Memory B cell (primary cell): ENCODE measurements around the gene KPNA2.
A peak's percentile ranks its signal among the peaks of the same experiment; 100 is the strongest.
"Not testable (repeated sequence)": the region's sequence is repeated elsewhere in the genome, so short reads cannot be mapped to it uniquely, and the experiment has no call there.

ENCODE experiments used
- ATAC-seq: fragments of 150-1000 bp; cut with Tn5 transposase; 2 replicates; pipeline ENCODE4 v1.10.0; 2021; ENCODE audit warnings: low read depth, mild to moderate bottlenecking, moderate library complexity
- DNase-seq, 2 donors: peaks; one replicate each; pipeline ENCODE4 v3.0.0; 2022; ENCODE audit warnings: low spot score in 2 of 2
- H3K27ac Mint-ChIP-seq: one replicate; pipeline ENCODE4 v1.8.0; 2022; ENCODE audit warnings: mild to moderate bottlenecking, moderate library complexity, mixed read lengths
- H3K27me3 Mint-ChIP-seq: one replicate; pipeline ENCODE4 v1.8.0; 2022; ENCODE audit warnings: mixed read lengths
- H3K36me3 Mint-ChIP-seq: one replicate; pipeline ENCODE4 v1.8.0; 2022; ENCODE audit warnings: mild to moderate bottlenecking, mixed read lengths
- H3K4me1 Mint-ChIP-seq: one replicate; pipeline ENCODE4 v1.8.0; 2022; ENCODE audit warnings: mixed read lengths
- H3K4me3 Mint-ChIP-seq: one replicate; pipeline ENCODE4 v1.8.0; 2022; ENCODE audit warnings: mild to moderate bottlenecking, moderate library complexity, mixed read lengths
- H3K9me3 Mint-ChIP-seq: one replicate; pipeline ENCODE4 v1.8.0; 2022; ENCODE audit warnings: mixed read lengths

The KPNA2 gene

GRCh38 chr17:68061512-68062313, 26.2 kb downstream of the KPNA2 start:
- no peak overlapping the region for H3K27ac Mint-ChIP-seq
- H3K27me3 Mint-ChIP-seq, result no peaks in the 10 kb centered on the region
- no peak for ATAC-seq
- no peaks in the 10 kb centered on the region for H3K36me3 Mint-ChIP-seq
- no peak overlapping the region for H3K4me3 Mint-ChIP-seq
- H3K4me1 Mint-ChIP-seq, result peaks cover 3% of the 10 kb centered on the region
- no peaks in the 10 kb centered on the region for H3K9me3 Mint-ChIP-seq
- DNase-seq, result no peak

DNA sequence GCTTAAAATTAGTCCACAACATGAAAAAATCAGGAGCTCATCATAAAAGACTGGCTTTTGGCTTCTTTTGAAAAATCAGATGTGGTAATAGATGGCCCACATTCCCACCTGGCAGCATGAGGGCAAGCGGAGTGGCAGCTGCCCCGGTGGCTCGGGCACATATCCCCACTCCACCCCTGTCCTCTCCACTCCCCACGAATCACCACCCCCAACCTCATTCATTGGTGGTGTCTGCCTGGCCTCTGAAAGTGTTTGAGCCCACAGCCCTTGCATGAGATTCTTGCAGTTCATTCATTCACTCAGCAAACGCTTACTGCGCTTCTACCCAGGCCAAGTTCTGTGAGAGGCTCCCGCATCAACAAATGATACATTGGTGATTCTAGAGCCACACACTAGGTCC, 29.8 kb downstream of the KPNA2 start:
- not testable (repeated sequence) for H3K4me3 Mint-ChIP-seq, H3K27ac Mint-ChIP-seq, H3K27me3 Mint-ChIP-seq, H3K4me1 Mint-ChIP-seq, H3K36me3 Mint-ChIP-seq, DNase-seq, H3K9me3 Mint-ChIP-seq, ATAC-seq

DNA sequence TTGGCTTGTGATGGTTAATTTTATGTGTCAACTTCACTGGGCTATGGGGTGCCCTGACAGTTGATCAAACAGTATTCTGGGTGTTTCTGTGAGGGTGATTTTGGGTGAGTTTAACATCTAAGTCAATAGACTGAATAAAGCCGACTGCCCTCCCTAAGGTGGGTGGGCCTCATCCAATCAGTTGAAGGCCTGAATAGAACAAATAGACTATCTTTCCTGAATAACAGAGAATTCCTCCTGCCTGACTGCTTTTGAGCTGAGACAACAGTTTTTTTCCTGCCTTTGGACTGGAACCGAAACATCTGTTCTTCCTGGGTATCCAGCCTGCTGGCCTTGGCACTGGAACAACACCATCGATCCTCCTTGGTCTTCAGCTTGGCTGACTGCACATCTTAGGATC, 33.0 kb downstream of the KPNA2 start:
- ATAC-seq, H3K9me3 Mint-ChIP-seq, DNase-seq, H3K27ac Mint-ChIP-seq, H3K4me1 Mint-ChIP-seq, H3K4me3 Mint-ChIP-seq, H3K27me3 Mint-ChIP-seq, H3K36me3 Mint-ChIP-seq: not testable (repeated sequence)

GRCh38 chr17:68070582-68071444, 35.3 kb downstream of the KPNA2 start:
- not testable (repeated sequence) for H3K36me3 Mint-ChIP-seq, DNase-seq, H3K27me3 Mint-ChIP-seq, H3K4me1 Mint-ChIP-seq, H3K27ac Mint-ChIP-seq, H3K4me3 Mint-ChIP-seq, H3K9me3 Mint-ChIP-seq
- peak; percentile 31 for ATAC-seq

DNA sequence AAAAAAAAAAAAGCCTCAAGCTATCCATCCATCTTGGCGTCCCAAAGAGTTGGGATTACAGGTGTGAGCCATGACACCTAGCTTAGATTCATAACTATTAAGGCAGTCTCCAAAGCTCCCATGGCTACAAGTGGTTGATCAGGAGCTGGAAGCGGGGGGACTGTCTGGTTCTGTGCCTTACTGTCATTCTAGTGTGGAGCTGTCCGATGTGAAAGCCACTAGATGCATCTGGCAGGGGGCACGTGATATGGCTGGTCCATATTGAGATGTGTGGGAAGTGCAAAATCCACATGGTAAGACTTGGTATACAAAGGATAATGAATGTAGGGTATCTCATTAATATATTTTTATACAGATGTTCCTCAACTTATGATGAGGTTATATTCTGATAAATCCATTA, 38.7 kb downstream of the KPNA2 start:
- ATAC-seq (no peak), DNase-seq (no peak)
- Mint-ChIP-seq H3K9me3 (no peaks in the 10 kb centered on the region), H3K4me1 (no peaks in the 10 kb centered on the region), H3K27ac (no peak overlapping the region), H3K27me3 (no peaks in the 10 kb centered on the region), H3K36me3 (no peaks in the 10 kb centered on the region), H3K4me3 (no peak overlapping the region)

GRCh38 chr17:68075953-68076607, 40.5 kb downstream of the KPNA2 start:
- H3K27me3 Mint-ChIP-seq, ATAC-seq, H3K4me1 Mint-ChIP-seq, H3K9me3 Mint-ChIP-seq, DNase-seq, H3K27ac Mint-ChIP-seq, H3K36me3 Mint-ChIP-seq, H3K4me3 Mint-ChIP-seq: not testable (repeated sequence)

DNA sequence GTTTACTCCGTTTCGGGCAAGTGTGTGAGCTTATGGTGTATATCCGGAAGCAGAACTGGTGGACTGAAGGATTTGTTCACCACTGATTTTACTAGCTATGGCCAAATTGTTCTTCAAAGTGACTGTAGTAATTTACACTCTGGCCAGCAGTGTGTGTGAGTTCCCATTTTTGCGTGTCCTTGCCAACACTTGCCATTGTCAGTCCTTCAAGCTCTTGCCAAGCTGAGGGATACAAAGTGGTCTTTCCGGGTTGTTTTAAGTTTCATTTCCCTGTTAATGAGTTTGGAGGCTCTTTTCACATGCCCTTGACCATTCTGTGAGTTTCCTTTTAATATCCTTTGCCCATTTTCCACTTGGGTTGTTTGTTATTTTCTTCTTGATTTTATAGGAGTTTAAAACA, 42.0 kb downstream of the KPNA2 start:
- H3K4me3 Mint-ChIP-seq, H3K27ac Mint-ChIP-seq, H3K36me3 Mint-ChIP-seq, ATAC-seq, DNase-seq, H3K27me3 Mint-ChIP-seq, H3K4me1 Mint-ChIP-seq, H3K9me3 Mint-ChIP-seq: not testable (repeated sequence)

DNA sequence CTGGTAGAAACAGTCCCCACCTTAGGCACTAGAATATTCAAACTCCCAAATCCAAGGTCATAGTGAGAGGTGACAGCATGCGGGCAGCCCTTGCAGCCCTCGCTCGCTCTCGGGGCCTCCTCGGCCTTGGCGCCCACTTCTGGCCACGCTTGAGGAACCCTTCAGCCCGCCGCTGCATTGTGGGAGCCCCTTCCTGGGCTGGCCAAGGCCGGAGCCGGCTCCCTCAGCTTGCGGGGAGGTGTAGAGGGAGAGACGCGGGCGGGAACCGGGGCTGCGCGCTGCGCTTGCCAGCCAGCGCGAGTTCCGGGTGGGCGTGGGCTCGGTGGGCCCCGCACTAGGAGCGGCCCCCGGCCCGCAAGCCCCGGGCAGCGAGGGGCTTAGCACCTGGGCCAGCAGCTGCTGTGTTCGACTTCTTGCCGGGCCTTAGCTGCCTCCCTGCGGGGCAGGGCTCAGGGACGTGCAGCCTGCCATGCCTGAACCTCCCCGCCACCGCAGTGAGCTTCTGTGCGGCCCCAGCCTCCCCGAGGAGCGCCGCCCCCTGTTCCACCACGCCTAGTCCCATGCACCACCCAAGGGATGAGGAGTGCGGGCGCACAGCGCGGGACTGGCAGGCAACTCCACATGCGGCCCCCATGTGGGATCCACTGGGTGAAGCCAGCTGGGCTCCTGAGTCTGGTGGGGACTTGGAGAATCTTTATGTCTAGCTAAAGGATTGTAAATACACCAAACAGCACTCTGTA, 45.0 kb downstream of the KPNA2 start:
- no peak for DNase-seq
- H3K27me3 Mint-ChIP-seq, result no peaks in the 10 kb centered on the region
- no peak for ATAC-seq
- H3K4me1 Mint-ChIP-seq, result peaks cover 5% of the 10 kb centered on the region
- H3K36me3 Mint-ChIP-seq, result no peaks in the 10 kb centered on the region
- no peaks in the 10 kb centered on the region for H3K9me3 Mint-ChIP-seq
- no peak overlapping the region for H3K4me3 Mint-ChIP-seq
- no peak overlapping the region for H3K27ac Mint-ChIP-seq

GRCh38 chr17:68081305-68082265, 46.0 kb downstream of the KPNA2 start:
- H3K4me1 Mint-ChIP-seq, result peaks cover 14% of the 10 kb centered on the region
- not testable (repeated sequence) for ATAC-seq, H3K4me3 Mint-ChIP-seq, H3K27ac Mint-ChIP-seq, H3K9me3 Mint-ChIP-seq, DNase-seq, H3K36me3 Mint-ChIP-seq, H3K27me3 Mint-ChIP-seq

GRCh38 chr17:68085771-68086381, 50.3 kb downstream of the KPNA2 start:
- no peaks in the 10 kb centered on the region for H3K9me3 Mint-ChIP-seq
- ATAC-seq (peak; percentile 81), DNase-seq (no peak)
- peak overlapping the region; percentile 87 for H3K27ac Mint-ChIP-seq
- peaks cover 26% of the 10 kb centered on the region for H3K4me1 Mint-ChIP-seq
- no peaks in the 10 kb centered on the region for H3K36me3 Mint-ChIP-seq
- H3K27me3 Mint-ChIP-seq, result no peaks in the 10 kb centered on the region
- peak overlapping the region; percentile 57 for H3K4me3 Mint-ChIP-seq

GRCh38 chr17:68086666-68087065, 51.1 kb downstream of the KPNA2 start:
- H3K36me3 Mint-ChIP-seq, H3K9me3 Mint-ChIP-seq, DNase-seq, H3K27me3 Mint-ChIP-seq: not testable (repeated sequence)
- Mint-ChIP-seq H3K27ac (peak overlapping the region; percentile 87), H3K4me3 (peak overlapping the region; percentile 57), H3K4me1 (peaks cover 26% of the 10 kb centered on the region)
- peak; percentile 4 for ATAC-seq

GRCh38 chr17:68087131-68087623, 51.6 kb downstream of the KPNA2 start:
- H3K36me3 Mint-ChIP-seq, H3K27me3 Mint-ChIP-seq, H3K9me3 Mint-ChIP-seq, DNase-seq: not testable (repeated sequence)
- Mint-ChIP-seq H3K4me3 (peak overlapping the region; percentile 57), H3K27ac (peak overlapping the region; percentile 87), H3K4me1 (peaks cover 26% of the 10 kb centered on the region)
- ATAC-seq, result peak; percentile 28
